ENCODE results near the gene SCAI. TPM values are rescaled to one million over a fixed set of nuclear protein-coding genes. Genes with fewer than 3 reads are reported as not detected.

The SCAI gene
- polyA plus RNA-seq, 1 donor: 6.9 TPM

GRCh38 chr9:125150349-125151245, 7.3 kb upstream of the SCAI start:
- DNase-seq: peak in 1 of 2 donors; percentile 47
- peaks cover 47% of the 10 kb centered on the region for H3K36me3 ChIP-seq (ENCODE audit: control insufficient read depth, insufficient read depth, low read length)
- H3K4me1 ChIP-seq (ENCODE audit: control insufficient read depth, insufficient read depth, low read length): peaks cover 3% of the 10 kb centered on the region
- WGBS (ENCODE audit: insufficient coverage, low lambda C conversion rate): 60% methylated on average over 1 of the region's 12 CpGs
- H3K9me3 ChIP-seq (ENCODE audit: control insufficient read depth, low read depth, low read length): no peaks in the 10 kb centered on the region
- no peaks in the 10 kb centered on the region for H3K27me3 ChIP-seq (ENCODE audit: control insufficient read depth, insufficient read depth, low read length)
- H3K4me3 ChIP-seq (ENCODE audit: low read length): no peak overlapping the region
- H3K27ac ChIP-seq (ENCODE audit: low read length): no peak overlapping the region

DNA sequence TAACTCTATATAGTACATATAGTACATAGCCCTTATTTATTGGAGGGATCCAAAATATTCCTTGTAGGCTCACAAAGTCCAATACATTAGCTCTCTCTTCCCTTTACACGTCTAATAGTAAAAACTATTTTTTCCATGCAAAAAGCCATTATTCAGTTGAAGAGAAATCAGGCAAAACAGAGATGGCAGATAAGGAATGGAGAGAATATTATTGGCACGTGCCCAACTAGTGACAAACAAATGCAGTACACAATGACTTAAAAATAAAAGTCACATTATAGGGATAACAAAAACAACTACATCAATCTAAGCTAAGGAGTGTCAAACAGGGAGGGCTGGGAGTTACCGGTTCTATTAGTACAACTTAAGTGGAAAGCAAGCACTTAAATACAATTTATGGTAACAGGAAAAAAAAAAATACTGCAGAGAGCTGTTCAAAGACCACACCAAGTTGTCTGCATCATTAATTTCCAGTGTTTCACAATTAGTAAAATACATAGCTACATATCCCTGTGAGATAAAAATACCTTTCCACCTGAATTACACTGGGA, 4.1 kb upstream of the SCAI start:
- Histone ChIP-seq H3K4me3 (ENCODE audit: low read length) (no peak overlapping the region), H3K36me3 (ENCODE audit: control insufficient read depth, insufficient read depth, low read length) (peaks cover 28% of the 10 kb centered on the region), H3K27ac (ENCODE audit: low read length) (no peak overlapping the region), H3K9me3 (ENCODE audit: control insufficient read depth, low read depth, low read length) (no peaks in the 10 kb centered on the region), H3K4me1 (ENCODE audit: control insufficient read depth, insufficient read depth, low read length) (peaks cover 6% of the 10 kb centered on the region), H3K27me3 (ENCODE audit: control insufficient read depth, insufficient read depth, low read length) (no peaks in the 10 kb centered on the region)
- no peak for DNase-seq
- WGBS (ENCODE audit: insufficient coverage, low lambda C conversion rate): 88% methylated on average over 3 of the region's 3 CpGs

- no peak overlapping the region for H3K4me3 ChIP-seq (ENCODE audit: low read length)
- no peaks in the 10 kb centered on the region for H3K27me3 ChIP-seq (ENCODE audit: control insufficient read depth, insufficient read depth, low read length)
- H3K9me3 ChIP-seq (ENCODE audit: control insufficient read depth, low read depth, low read length): no peaks in the 10 kb centered on the region
- WGBS (ENCODE audit: insufficient coverage, low lambda C conversion rate): 83% methylated on average over 2 of the region's 4 CpGs
- peaks cover 6% of the 10 kb centered on the region for H3K4me1 ChIP-seq (ENCODE audit: control insufficient read depth, insufficient read depth, low read length)
- no peak overlapping the region for H3K27ac ChIP-seq (ENCODE audit: low read length)
- no peak for DNase-seq
- peaks cover 17% of the 10 kb centered on the region for H3K36me3 ChIP-seq (ENCODE audit: control insufficient read depth, insufficient read depth, low read length)
Observed at GRCh38 chr9:125146247-125146646, 2.9 kb upstream of the SCAI start.

DNA sequence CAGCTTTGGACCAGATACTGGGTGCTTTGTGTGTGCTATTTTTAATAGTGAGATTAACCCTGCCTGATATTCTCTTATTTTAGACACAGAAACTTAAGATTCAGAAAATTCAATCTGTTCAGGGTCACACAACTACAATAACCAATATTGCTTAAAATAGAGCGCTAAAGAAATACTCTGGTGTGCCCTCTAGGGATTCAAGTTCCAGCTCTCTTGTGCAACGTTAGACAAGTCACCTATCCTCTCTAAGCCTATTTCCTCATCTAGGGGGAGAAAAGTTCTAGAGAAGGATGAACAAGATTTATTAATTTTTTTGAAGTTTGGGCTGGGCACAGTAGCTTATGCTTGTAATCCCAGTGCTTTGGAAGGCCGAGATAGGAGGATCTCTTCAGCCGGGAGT, 2.1 kb upstream of the SCAI start:
- Histone ChIP-seq H3K4me1 (ENCODE audit: control insufficient read depth, insufficient read depth, low read length) (peaks cover 4% of the 10 kb centered on the region), H3K4me3 (ENCODE audit: low read length) (no peak overlapping the region), H3K27me3 (ENCODE audit: control insufficient read depth, insufficient read depth, low read length) (no peaks in the 10 kb centered on the region), H3K27ac (ENCODE audit: low read length) (no peak overlapping the region), H3K9me3 (ENCODE audit: control insufficient read depth, low read depth, low read length) (no peaks in the 10 kb centered on the region), H3K36me3 (ENCODE audit: control insufficient read depth, insufficient read depth, low read length) (peaks cover 9% of the 10 kb centered on the region)
- DNase-seq: no peak
- WGBS (ENCODE audit: insufficient coverage, low lambda C conversion rate): no CpG with 5 or more reads among the region's 4 CpGs

DNA sequence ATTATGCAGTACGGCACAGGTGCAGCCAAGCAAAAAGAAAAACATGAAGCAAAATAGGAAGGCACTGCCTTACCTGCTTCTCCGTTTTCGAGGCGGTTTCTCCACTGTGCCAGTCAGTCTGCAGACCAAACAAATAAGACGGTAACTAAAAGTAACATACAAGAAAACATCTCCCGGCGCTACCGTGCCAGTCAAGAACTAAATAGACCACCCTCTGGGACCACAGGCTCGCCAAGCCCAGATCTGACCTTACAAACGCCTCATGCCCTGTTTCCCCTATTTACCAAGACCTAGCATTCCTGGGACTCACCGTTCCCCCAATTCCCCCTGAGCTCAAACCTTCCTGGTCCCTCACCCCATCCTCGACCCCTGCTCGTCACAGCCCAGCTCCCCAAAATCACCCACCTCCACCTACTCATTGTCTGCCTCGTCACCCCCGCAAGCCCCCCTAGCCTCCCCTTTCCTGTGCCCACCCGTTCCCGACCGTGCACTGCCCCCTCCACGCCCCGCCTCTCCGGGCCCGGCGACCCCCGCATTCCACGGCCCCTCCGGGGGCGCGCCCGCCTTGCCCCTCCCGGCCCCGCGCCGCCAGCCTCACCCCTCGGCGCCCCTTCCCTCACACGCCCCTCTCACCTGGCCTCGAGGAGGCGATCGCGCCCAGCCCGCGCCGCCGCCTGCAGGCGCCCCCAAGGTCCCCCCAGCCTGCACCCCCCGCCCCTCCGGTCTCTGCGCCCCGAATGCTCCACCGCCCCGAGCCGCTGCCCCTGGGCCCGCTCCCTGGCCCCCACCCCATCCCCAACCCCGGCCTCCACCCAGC, 560 bp downstream of the SCAI start:
- peaks cover 2% of the 10 kb centered on the region for H3K36me3 ChIP-seq (ENCODE audit: control insufficient read depth, insufficient read depth, low read length)
- H3K27me3 ChIP-seq (ENCODE audit: control insufficient read depth, insufficient read depth, low read length): no peaks in the 10 kb centered on the region
- no peak overlapping the region for H3K27ac ChIP-seq (ENCODE audit: low read length)
- peaks cover 3% of the 10 kb centered on the region for H3K4me1 ChIP-seq (ENCODE audit: control insufficient read depth, insufficient read depth, low read length)
- DNase-seq: peak in 1 of 2 donors; percentile 33
- no peaks in the 10 kb centered on the region for H3K9me3 ChIP-seq (ENCODE audit: control insufficient read depth, low read depth, low read length)
- WGBS (ENCODE audit: insufficient coverage, low lambda C conversion rate): no CpG with 5 or more reads among the region's 54 CpGs
- peak overlapping the region; percentile 62 for H3K4me3 ChIP-seq (ENCODE audit: low read length)

DNA sequence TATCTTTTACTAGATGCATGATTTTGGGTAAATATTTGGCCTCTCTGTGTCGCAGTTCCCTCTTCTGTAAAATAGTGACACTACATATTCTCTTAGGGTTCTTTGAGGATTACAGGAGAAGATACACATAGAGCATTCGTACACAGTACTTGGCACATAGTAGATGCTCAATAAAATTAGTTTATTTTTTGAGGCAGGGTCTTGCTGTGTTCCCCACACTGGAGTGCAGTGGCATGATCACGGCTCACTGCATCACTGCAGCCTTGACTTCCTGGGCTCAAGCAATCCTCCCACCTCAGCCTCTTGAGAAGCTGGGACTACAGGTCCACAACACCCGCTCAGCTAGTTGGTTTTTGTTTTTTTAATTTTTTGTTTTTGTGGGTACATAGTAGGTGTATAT, 1.6 kb downstream of the SCAI start:
- Histone ChIP-seq H3K4me3 (ENCODE audit: low read length) (no peak overlapping the region), H3K27me3 (ENCODE audit: control insufficient read depth, insufficient read depth, low read length) (no peaks in the 10 kb centered on the region), H3K36me3 (ENCODE audit: control insufficient read depth, insufficient read depth, low read length) (peaks cover 2% of the 10 kb centered on the region), H3K27ac (ENCODE audit: low read length) (no peak overlapping the region), H3K4me1 (ENCODE audit: control insufficient read depth, insufficient read depth, low read length) (peaks cover 3% of the 10 kb centered on the region), H3K9me3 (ENCODE audit: control insufficient read depth, low read depth, low read length) (no peaks in the 10 kb centered on the region)
- WGBS (ENCODE audit: insufficient coverage, low lambda C conversion rate): 80% methylated on average over 1 of the region's 4 CpGs
- no peak for DNase-seq

DNA sequence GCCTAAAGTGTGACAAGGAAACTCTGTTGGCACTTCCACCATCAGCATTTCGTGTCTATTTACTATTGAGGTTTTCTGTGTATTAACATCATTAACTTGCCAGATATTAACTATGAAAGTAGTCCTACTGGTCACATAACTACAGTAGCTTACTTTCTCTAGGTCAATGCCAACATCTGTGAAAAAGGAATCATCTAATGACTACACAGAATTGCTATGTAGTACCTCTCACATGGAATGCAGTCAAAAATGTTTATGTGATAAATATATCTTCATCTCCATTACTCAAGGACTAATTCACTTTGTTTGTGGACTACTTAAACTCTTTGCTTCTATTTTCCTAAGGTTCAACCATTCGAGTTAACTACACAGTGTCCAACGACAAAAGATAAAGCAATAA, 2.1 kb downstream of the SCAI start:
- Histone ChIP-seq H3K4me1 (ENCODE audit: control insufficient read depth, insufficient read depth, low read length) (peaks cover 3% of the 10 kb centered on the region), H3K27me3 (ENCODE audit: control insufficient read depth, insufficient read depth, low read length) (no peaks in the 10 kb centered on the region), H3K36me3 (ENCODE audit: control insufficient read depth, insufficient read depth, low read length) (peaks cover 2% of the 10 kb centered on the region), H3K9me3 (ENCODE audit: control insufficient read depth, low read depth, low read length) (no peaks in the 10 kb centered on the region), H3K4me3 (ENCODE audit: low read length) (no peak overlapping the region), H3K27ac (ENCODE audit: low read length) (no peak overlapping the region)
- no peak for DNase-seq
- WGBS (ENCODE audit: insufficient coverage, low lambda C conversion rate): 80% methylated on average over 2 of the region's 3 CpGs

DNA sequence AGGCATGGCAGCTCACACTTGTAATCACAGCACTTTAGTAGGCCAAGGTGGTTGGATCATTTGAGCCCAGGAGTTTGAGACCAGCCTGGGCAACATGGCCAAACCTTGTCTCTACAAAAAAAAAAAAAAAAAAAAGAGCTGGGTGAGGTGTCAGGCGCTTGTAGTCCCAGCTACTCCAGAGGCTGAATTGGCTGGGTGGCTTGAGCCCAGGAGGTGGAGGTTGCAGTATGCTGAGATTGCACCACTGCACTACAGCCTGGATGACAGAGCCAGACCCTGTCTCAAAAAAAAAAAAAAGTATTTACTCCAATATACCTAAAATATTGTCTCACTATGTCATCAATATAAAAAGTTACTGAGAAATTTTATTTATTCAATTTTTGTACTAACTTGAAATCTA, 2.8 kb downstream of the SCAI start:
- H3K4me1 ChIP-seq (ENCODE audit: control insufficient read depth, insufficient read depth, low read length): peaks cover 3% of the 10 kb centered on the region
- peaks cover 2% of the 10 kb centered on the region for H3K36me3 ChIP-seq (ENCODE audit: control insufficient read depth, insufficient read depth, low read length)

GRCh38 chr9:125137200-125137599, 6.1 kb downstream of the SCAI start:
- H3K4me1 ChIP-seq (ENCODE audit: control insufficient read depth, insufficient read depth, low read length): no peaks in the 10 kb centered on the region

More for the DNA sequence above, 2.8 kb downstream of the SCAI start:
- Histone ChIP-seq H3K4me3 (ENCODE audit: low read length) (no peak overlapping the region), H3K9me3 (ENCODE audit: control insufficient read depth, low read depth, low read length) (no peaks in the 10 kb centered on the region), H3K27me3 (ENCODE audit: control insufficient read depth, insufficient read depth, low read length) (no peaks in the 10 kb centered on the region), H3K27ac (ENCODE audit: low read length) (no peak overlapping the region)
- DNase-seq: no peak
- no CpG with 5 or more reads among the region's 1 CpG for WGBS (ENCODE audit: insufficient coverage, low lambda C conversion rate)

DNA sequence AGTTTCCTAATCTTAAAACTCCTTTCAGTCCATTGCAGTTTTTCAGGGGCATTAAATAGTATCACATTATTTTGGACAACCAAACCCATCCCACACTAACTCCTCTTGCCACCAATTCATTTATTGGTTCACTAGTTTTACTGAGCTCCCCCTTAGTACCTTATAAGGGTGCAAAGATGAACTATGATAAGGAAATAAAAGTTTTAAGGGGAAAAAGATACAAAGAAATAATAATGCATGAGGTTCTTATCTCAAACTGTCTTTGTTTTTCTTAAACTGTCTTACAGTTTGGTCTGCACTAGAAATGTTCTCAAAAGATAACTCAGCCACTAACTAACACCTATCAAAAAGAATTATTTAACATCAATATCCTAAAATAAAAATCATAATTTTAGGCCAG, 8.4 kb downstream of the SCAI start:
- H3K27me3 ChIP-seq (ENCODE audit: control insufficient read depth, insufficient read depth, low read length): no peaks in the 10 kb centered on the region
- no peak overlapping the region for H3K27ac ChIP-seq (ENCODE audit: low read length)
- no peaks in the 10 kb centered on the region for H3K9me3 ChIP-seq (ENCODE audit: control insufficient read depth, low read depth, low read length)
- no peak overlapping the region for H3K4me3 ChIP-seq (ENCODE audit: low read length)
- peaks cover 1% of the 10 kb centered on the region for H3K36me3 ChIP-seq (ENCODE audit: control insufficient read depth, insufficient read depth, low read length)
- no peak for DNase-seq
- H3K4me1 ChIP-seq (ENCODE audit: control insufficient read depth, insufficient read depth, low read length): no peaks in the 10 kb centered on the region

More at GRCh38 chr9:125137200-125137599, 6.1 kb downstream of the SCAI start:
- Histone ChIP-seq H3K36me3 (ENCODE audit: control insufficient read depth, insufficient read depth, low read length) (peaks cover 2% of the 10 kb centered on the region), H3K27ac (ENCODE audit: low read length) (no peak overlapping the region), H3K9me3 (ENCODE audit: control insufficient read depth, low read depth, low read length) (no peaks in the 10 kb centered on the region), H3K27me3 (ENCODE audit: control insufficient read depth, insufficient read depth, low read length) (no peaks in the 10 kb centered on the region), H3K4me3 (ENCODE audit: low read length) (no peak overlapping the region)
- WGBS (ENCODE audit: insufficient coverage, low lambda C conversion rate): 80% methylated on average over 3 of the region's 4 CpGs
- no peak for DNase-seq
